ENCODE results near the gene CABCOCO1. TPM values are rescaled to one million over a fixed set of nuclear protein-coding genes. Genes with fewer than 3 reads are reported as not detected.

The CABCOCO1 gene
- total and polyA plus RNA-seq, 9 of the 15 experiments (the other 6 are each of a cell fraction or from before 2014, with no cell fraction given), result 0.04 TPM; not detected in 8

GRCh38 chr10:61617586-61617985 lies 45.1 kb upstream of the CABCOCO1 start:
- H3K4me2 ChIP-seq (ENCODE audit: insufficient read depth, low read length), result no peak overlapping the region
- H3K9me1 ChIP-seq (ENCODE audit: control insufficient read depth, insufficient read depth, low read length), result no peaks in the 10 kb centered on the region
- no peaks in the 10 kb centered on the region for H4K20me1 ChIP-seq (replicated peaks; ENCODE audit: control insufficient read depth, insufficient read depth, low read length)
- POLR2A ChIA-PET, result interaction anchor here (1.0 kb wide), 1 partner anchor 15 kb away, joined by 3 read pairs; no protein-coding TSS in a partner anchor
- H3K9me3 ChIP-seq (replicated peaks; ENCODE audit: control insufficient read depth, insufficient read depth, low read depth, low read length), result no peaks in the 10 kb centered on the region
- H3K79me2 ChIP-seq (ENCODE audit: control insufficient read depth, insufficient read depth, low read length), result no peaks in the 10 kb centered on the region
- H3K4me1 ChIP-seq (replicated peaks in 1 of 2; ENCODE audit: control insufficient read depth in 2 of 2, insufficient read depth in 2 of 2, low read length in 2 of 2), result no peaks in the 10 kb centered on the region
- no peaks in the 10 kb centered on the region for H3K27me3 ChIP-seq (ENCODE audit: control insufficient read depth in 2 of 2, insufficient read depth in 2 of 2, low read length in 2 of 2)
- H3K36me3 ChIP-seq (ENCODE audit: control insufficient read depth, insufficient read depth, low read length), result no peaks in the 10 kb centered on the region
- FAIRE-seq (no peak), ATAC-seq (no peak), DNase-seq (ENCODE audit: extremely low read depth in 1 of 4, low spot score in 3 of 4) (no peak)
- intact Hi-C loops (cut with micrococcal nuclease), result no loop called here
- no peak overlapping the region for H3K4me3 ChIP-seq
- no peak overlapping the region for H3K27ac ChIP-seq (ENCODE audit: extremely low read depth, low read depth, low read length)
- CTCF ChIA-PET (ENCODE audit: low intra/inter-chr PET ratio), result no interaction called here
- in situ Hi-C loops (cut with MboI), result no loop called here
- BruUV-seq (replicated peaks), result no TSS peak
- 15% methylated on average over 5 of the region's 5 CpGs for WGBS (ENCODE audit: insufficient coverage, low coverage, missing lambda C conversion rate)
- TF ChIP-seq ETV1 (tag; conservative IDR thresholded peaks at IDR 0.05; ENCODE audit: low read depth) (no peak), ZBTB8A (IDR thresholded peaks at IDR 0.05; ENCODE audit: partially characterized antibody) (no peak), E2F6 (IDR thresholded peaks at IDR 0.05; ENCODE audit: borderline replicate concordance in 1 of 2, extremely low read depth in 1 of 2, insufficient read depth in 1 of 2, insufficient read length in 1 of 2, low read depth in 1 of 2, low read length in 1 of 2, poor library complexity in 1 of 2, severe bottlenecking in 1 of 2) (no peak), MCM7 (IDR thresholded peaks at IDR 0.05) (no peak), TSC22D4 (tag; IDR thresholded peaks at IDR 0.05) (no peak), PHB2 (IDR thresholded peaks at IDR 0.05; ENCODE audit: low read depth) (no peak), NFE2 (IDR thresholded peaks at IDR 0.05; ENCODE audit: low read depth) (no peak), KDM1A (IDR thresholded peaks at IDR 0.05) (no peak), RBM34 (IDR thresholded peaks at IDR 0.05; ENCODE audit: borderline replicate concordance, insufficient read depth, low read length) (no peak), NELFE (IDR thresholded peaks at IDR 0.05; ENCODE audit: insufficient read depth, insufficient read length) (no peak), EHMT2 (IDR thresholded peaks at IDR 0.05) (no peak), HCFC1 (IDR thresholded peaks at IDR 0.05; ENCODE audit: low read depth, low read length) (no peak), MTA3 (IDR thresholded peaks at IDR 0.05; ENCODE audit: borderline replicate concordance) (no peak), CCAR2 (IDR thresholded peaks at IDR 0.05; ENCODE audit: low read depth, low read length) (no peak), ZNF12 (CRISPR knock-in tag; IDR thresholded peaks at IDR 0.05) (no peak)
- H3K9ac ChIP-seq (ENCODE audit: insufficient read depth in 1 of 2, low read depth in 2 of 2, low read length in 2 of 2), result no peak overlapping the region
- H2AFZ ChIP-seq (ENCODE audit: low read depth, low read length), result no peak overlapping the region

Data from K562 (cell line).